CD4-positive, alpha-beta T cell treated with Interleukin-2 at 100 ng/mL for 4 hours (primary cell): Measurements from ENCODE around the gene DPEP1.

Source experiments
- DNase-seq: peaks from one replicate; pipeline ENCODE4 v3.0.0-alpha.2; 2020; ENCODE audit warnings: low spot score

DPEP1 gene

DNA sequence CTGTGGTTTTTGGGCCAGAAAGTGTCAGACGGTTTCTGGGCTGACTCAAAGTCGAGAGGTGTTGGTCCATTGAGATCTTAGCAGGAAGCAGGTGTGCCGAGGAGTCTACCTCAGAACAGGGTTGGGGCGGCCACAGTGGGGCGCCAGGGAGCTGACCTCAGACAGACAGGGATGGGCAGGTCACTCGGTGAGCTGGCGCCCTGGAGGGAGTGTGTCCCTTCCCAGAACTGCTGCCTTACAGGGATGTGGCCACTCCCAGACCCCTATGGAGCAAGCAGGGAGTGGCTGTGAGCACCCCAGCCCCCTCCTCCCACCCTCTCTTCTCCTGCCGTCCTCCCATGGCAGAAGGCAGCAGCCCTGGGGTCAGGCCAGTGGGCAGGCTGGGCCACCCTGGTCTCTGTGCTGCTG is 14.0 kb upstream of the DPEP1 start:
- DNase-seq, result peak; percentile 35

DNA sequence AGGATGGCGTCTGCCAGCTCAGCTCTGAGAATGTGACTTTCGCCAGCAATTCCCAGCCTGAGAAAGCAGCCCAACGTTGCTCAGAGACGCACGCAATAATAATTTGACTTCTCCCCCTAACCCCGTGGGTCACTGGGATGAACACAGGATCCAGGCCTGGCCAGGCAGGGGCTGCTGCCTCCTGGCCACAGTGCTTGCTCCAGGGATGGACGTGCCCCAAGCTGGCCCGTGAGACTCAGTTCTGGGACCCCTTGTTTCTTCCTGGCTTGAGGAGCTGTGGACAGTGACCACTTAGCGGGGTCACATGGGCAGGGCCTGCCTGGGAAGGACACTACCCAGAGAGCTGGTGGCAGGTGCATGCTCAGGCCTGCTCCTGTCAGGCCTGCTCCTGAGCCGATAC is 13.5 kb upstream of the DPEP1 start:
- DNase-seq, result no peak

DNA sequence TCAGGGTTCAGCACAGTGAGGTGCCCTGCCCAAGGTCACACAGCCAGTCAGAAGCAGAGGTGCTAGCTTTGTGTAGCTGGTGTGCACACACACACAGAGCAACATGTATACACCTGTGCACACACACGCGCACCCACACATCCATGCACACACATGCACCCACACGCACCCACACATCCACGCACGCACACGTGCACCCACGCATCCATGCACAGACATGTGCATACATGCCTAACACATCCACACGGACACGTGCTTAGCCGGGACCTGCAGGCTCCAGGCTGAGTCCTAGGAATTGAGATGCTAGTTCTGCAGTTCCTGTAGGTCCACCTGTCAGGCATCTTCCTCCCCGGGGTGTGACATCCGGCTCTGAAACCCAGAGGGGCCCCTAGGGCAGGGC is 13.0 kb upstream of the DPEP1 start:
- DNase-seq, result no peak

DNA sequence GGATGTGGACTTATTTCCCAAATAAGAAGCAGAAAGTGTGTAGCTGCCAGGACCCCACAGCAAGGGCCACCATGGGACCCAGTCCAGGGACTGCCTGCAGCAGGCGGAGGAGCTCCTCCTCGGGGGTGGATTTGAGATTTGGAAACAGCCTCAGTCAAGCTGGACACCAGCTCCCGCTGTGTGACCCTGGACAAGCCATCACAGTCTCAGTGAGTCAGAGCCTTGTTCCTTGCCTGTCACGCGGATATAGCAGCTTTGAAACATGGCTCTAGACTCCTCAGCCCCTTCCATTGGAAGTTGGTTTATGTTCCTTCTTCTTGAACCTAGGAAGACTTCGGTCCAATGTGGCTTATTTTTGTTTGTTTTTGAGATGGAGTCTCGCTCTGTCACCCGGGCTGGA is 12.5 kb upstream of the DPEP1 start:
- DNase-seq, result no peak

DNA sequence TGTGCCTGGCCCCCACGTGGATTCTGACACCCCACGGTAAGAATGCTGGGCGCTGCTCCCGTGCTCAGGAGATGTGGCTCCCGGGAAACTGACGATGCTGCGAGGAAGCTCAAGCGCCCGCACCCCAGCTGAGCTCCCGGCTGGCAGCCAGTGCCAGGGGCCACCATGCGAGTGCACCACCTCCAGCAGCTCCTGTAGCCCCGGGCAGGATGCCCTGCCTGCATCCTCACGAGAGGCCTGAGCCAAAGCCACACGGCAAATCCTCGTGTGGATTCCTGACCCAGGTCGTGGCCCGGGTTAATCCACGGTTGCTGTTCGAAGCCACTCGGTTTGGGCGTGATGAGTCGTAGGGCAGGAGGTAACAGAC is 11.6 kb upstream of the DPEP1 start:
- DNase-seq, result no peak

DNA sequence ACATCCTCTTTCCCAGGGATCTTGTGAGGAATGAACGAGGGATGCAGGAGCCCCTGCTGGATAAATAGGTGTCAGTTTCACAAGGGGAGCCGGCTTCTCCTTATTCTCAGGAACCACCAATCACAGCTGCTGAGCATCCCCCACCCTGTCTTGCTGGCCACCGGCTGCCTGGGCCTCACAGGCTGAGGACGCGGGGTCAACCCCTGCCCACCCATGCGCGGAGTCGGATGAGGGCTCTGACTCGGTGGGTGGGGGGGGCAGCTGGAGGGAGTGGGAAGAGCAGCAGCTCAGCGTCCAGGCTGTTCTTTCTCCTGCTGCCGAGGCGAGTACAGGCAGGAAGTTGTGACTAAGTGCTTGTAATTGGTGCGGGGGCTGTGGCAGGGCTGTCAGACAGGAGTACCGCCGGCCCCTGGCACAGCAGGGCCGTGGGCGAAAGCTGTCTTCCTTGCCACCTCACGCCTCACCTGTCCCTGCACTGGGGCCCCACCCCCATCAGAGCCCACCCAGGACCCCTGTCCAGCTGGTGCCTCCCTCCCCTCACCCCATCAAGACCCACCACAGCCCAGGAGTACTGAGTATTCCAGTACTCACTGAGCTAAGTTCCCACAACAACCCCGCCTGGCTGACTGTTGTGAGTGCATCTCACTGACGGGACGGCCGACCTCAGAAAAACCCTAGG is 11.0 kb upstream of the DPEP1 start:
- peak; percentile 67 for DNase-seq

DNA sequence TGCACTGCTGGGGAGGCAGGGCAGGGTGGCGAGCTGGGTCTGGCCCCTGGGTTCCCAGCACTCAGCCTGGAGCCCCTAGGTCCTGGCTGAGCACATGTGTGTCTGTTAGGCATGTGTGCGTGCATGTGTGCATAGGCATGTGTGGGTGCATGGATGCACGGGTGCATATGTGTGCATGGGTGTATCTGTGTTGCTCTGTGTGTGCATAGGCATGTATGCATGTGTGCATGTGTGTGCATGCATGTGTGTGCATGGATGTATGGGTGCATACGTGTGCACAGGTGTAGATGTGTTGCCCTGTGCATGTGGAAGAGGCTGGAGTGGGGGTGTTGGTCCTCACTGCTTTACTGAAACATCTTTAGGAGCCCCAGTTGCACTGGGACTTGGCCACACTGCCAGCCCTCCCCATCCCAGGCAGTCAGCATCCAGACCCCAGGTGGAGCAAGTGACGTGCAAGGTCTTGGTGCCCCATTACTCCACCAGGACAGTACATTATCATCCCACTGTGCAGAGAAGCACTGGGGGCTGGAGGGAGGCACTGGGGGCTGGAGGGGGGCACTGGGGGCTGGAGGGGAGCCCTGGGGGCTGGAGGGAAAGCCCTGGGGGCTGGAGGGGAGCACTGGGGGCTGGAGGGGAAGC is 10.4 kb upstream of the DPEP1 start:
- DNase-seq, result no peak

DNA sequence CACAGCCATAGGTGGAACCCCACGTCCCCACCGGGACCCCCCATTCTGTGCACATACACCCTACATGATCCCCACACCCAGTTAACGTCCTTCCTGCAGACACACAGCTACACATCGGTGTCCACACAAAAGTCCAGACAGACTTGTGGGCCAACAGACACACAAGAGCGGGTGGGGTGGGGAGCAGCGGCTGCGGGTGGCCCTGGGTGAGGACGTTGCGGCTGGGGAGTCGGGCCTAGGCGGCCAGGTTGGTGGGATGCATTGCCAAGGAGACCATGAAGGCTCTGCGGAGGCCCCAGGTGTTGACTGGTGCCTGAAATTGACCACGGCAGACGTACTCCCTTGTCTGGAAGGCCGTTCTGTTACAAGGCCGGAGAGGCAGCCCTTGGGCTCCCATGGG is 8.7 kb upstream of the DPEP1 start:
- DNase-seq, result no peak

DNA sequence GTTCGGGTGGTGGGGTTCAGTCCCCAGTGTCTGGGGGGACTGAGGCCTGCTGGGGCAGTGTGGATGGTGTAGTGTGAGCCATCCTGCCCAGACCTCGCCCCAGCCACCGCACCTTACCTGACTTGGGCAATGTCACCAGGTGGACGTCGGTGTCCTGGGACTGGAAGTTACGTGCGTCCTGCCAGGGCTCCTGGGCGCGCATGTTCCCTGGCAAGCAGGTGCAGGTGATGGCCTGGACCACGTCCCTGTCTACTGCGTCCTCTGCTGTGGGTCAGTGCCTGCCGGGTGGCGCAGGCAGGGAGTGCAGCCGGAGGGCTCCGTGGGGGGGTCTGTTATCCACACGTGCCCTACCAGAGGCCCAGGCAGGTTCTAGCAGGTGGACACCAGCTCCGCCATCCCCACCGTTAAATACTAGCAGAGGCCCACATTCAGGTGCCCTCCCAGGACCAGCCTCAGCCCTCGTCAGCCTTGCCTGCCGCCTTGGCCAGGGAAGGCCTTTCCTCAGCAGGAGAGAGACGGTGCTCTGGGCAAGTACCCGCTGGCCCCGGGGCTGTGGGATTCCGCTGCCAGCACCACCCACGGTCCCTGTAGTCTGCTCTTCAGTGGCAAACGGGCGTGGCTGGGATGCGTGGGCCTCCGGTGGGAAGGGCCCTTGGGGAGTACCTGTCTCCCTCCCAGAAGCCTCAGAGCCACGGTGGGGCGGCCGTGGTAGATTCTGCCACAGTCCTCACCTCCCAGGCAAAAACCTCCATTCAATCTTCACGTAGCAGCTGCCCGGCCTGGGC is 8.1 kb upstream of the DPEP1 start:
- no peak for DNase-seq

DNA sequence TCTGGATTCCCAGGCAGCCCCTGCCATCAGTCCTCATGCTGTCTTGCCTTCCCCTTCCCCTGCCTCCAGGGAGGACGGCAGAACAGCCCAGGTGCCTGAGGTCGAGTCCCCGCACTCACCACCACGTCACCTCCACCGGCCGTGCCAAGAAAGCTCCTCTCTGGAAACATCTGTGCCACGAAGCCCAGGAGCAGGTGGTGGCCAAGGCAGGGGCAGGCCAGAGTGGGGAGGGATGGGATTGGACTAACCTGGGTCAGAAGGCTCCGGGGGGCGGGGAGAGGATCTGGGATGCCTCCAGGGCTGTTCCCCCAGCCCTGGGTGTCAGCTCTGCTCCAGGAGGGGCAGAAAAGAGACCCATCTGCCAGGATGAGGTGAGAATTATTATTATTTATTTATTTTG is 7.4 kb upstream of the DPEP1 start:
- no peak for DNase-seq

DNA sequence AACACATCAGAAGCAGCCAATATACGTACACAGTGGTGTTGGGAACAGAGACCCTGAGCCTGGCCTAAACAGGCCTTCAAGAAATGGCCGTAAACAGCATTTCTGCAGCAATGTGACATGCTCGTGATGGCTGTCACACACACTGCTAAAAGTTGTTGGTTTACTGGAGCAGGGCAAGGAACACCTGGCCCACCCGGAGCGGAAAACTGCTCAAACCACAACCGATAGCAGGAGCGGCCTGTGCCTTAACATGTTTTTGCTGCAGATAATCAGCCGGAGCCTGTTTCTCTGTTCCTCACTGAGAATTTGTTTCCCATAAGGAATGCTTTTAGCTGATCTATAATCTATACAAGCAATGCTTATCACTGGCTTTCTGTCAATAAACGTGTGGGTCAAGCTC is 6.0 kb upstream of the DPEP1 start:
- DNase-seq, result no peak

DNA sequence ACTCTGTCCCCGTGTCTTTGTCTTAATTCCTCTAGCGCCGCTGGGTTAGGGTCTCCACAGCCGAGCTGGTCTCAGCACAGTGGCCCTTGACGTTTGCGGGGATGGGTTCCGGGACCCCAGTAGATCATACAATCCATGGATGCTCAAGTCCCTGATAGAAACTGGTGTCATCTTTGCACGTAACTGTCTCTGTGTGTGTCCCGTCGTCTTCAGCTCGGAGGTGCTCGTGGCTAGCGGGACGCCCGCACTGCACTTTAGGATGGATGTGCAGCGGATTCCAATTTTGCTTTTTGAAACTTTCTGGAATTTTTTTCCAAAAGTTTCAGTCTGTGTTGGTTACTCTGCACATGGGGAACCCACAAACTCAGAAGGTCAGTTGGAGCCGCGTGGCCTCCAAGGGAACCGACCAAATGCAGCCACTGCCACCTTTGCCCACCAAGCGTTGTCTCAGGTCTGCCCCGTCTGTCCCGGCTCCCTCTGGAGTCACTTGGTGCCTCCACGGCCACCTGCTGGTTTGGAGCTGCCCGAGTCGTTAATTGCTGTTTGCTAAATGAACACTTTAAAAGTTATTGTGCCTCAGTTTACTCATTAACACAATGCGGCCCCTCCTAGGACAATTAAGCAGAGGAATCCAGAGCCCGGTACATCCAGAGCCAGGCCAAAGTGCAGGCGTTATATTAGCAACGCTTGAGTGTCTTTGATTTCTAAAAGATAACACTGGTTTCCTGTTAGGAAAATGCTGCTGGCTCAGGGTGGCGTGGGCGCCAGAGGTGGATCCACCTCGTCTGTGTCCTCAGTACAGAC is 5.3 kb upstream of the DPEP1 start:
- no peak for DNase-seq

DNA sequence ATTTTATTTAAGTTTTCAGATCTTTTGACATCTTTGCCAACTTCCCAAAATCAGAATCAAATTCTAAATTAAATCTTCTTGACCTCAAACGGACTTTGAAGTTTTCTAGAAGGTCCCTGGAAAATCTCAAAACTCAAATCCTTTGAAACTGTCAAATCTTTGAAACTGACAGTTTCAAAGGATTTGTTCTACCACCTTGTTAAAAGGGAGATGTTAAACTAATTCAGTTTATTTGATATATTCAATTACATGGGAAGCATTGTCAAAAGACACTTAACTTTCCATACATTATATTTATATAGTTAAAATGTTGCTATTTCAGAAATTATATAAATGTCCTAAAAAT is 3.4 kb upstream of the DPEP1 start:
- DNase-seq, result no peak

DNA sequence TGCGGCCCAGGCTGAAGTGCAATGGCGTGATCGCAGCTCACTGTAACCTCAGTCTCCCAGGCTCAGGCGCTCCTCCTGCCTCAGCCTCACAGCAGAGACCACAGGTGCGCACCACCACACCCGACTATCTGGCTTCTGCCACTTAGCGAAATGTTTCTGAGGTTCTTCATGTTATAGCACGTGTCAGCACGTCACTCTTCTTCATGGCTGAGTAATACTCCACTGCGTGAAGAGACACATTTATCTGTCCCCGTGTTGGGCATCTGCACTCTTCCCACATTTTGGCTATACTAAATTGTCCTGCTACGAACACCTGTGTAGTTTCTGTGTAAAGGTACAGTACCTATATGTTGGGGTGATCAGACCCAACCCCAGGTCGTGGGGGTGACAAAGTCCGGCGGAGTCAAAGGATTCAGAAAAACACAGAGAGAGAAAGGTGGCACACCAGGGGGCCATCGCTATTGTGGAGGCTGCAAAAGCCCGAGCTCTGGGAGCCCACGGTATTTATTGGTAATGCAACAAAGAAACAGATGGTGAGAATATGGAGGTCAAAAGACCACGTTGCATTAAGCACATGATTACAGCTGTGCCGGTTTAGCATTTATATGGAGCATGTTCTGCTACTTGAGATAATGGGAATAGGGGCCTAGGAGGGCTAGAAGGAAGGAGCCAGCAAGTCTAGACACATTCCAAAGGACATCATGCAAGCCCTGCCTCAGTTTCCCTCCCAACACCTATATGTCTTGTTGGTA is 851 bp upstream of the DPEP1 start:
- DNase-seq, result no peak

DNA sequence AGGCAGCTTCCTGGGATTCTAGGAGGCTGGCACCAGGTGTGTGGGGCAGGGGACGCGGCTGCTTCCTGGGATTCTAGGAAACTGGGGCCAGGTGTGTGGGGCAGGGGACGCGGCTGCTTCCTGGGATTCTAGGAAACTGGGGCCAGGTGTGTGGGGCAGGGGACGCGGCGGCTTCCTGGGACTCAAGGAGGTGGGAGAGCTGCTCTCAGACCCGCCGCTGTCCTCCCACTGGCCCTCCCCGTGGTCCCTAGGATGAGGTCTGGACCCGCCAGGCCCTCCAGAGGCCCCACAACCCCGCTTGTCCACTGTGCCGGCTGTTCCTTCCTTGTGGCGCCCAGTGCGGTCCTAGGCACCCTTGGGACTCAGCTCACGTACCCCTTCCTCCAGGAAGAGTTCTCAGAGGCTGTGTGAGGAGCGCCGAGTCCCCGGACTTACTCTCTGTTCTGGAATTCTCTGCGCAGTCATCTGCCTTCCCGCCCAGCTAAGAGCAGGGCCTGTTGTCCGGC is 565 bp downstream of the DPEP1 start:
- no peak for DNase-seq

DNA sequence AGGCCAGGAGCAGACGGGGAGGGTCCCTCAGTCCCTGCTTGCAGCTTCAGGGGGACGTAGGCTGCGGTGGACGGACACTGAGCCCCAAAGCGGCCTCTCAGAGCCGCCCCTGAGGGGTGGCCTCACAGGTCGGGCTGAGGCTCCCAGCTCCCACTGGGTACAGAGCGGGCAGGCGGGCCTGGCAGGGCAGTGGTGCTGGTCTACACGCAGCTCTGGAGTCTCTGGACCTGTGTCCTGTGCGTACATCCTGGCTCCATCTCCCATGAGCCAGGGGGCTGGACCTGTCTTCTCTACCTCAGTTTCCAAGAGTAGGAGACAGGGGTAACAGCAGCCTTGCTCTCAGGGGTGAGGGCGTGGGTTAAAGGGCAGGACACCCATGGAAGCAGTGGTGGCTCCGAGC is 1.7 kb downstream of the DPEP1 start:
- no peak for DNase-seq

DNA sequence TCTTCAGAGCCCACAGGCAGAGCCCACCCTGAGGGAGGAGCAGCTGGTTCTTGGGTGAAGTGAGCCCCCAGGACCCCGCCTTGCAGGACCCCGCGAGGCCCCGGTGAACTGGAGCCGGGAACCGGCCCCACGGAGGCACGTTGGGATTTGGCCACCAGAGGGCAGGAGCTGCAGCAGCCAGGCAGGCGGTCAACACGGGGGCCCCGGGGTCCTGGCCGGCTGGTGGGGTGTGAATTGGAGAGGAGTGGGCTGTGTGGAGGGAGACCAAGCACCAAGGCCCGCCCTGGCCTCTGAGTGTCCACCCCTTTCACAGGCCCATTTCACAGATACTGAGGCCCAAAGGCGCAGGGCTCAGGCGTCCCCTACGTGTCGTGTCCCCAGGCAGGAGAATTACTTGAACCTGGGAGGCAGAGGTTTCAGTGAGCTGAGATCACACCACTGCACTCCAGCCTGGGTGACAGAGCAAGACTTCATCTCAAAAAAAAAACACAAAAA is 2.2 kb downstream of the DPEP1 start:
- peak; percentile 35 for DNase-seq

DNA sequence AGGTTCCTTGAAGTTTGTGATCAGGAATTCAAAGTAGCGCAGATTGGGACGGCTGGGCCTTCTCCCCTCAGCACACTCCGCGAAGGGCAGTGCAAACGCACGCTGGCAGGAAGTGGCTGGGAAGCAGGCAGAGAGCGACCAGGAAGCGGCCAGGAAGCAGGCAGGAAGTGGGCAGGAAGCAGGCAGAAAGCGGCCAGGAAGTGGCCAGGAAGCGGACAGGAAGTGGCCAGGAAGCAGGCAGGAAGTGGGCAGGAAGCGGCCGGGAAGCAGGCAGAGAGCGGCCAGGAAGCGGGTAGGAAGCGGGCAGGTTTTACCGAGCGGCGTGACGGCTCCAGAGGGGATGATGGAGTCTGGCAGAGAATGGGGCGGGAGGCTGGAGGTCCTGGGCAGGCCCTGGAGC is 3.2 kb downstream of the DPEP1 start:
- peak; percentile 6 for DNase-seq

DNA sequence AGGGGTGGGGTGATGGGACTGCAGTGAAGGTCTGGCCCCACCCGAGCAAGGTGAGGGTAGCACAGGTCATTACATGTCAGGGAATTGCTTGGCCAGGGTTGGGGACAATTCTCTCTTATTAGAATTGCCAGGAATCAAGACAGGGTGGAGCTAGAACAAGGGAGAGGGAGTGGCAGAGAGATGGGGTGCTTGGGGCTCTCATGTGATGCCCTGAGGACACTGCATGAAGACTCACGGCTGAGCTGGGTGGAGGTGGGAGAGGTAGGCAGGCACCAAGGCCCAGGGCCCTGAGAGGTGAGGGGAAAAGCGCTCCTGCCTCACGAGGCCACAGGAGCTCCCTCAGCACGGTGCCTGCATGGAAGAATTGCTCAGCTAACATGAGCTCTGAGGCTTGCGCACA is 3.6 kb downstream of the DPEP1 start:
- no peak for DNase-seq

DNA sequence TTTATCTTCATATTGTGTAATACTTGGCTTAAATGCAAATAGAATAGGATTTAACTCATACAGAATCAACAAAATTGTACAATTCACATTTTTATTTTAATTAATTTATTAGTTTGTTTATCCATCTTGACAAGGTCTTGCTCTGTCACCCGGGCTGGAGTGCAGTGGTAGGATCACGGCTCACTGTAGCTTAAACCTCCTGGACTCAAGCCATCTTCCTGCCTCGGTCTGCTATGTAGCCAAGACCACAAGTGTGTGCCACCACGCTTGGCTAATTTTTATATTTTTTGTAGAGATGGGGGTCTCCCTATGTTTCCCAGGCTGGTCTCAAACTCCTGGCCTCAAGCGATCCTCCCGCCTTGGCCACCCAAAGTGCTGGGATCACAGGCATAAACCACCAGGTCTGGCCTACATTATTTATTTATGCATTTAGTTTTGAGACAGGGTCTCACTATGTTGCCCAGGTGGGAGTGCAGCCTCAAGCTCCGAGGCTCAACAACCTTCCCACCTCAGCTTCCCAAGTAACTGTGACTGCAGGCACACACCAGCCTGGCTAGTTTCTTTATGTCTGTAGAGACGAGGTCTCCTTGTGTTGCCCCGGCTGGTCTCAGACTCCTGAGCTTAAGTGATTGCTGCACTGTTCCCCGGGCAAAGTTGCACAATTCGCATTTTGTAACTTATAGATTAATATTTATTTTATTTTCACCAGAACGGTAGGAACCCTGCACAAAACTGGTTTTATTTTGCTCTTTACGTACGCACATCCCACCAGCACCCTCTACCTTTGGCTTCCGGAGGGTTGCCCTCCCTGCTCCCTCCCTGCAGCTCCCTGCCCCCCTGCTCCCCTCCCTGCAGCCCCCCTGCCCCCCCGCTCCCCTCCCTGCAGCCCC is 4.9 kb downstream of the DPEP1 start:
- no peak for DNase-seq

DNA sequence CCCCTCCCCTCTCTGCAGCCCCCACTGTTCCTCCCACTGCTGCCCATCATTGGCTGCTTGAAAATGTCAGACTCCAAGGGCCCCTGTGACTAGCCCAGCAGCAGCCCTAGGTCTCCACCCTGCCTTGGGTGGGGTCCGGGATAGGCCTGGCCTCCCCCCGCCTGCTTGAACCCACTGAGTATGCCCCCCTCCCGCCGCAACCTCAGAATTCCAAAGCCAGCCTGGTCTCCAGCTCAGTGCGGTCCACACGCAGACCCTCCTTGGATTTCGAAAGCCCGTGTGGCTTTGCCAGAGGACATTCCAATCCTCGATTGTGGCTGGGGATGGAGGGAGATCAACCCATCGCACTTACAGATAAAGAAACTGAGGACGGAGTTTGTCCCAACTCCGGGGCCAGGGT is 6.4 kb downstream of the DPEP1 start:
- no peak for DNase-seq
